ENCODE results near the gene ARHGEF35.
"Not testable (repeated sequence)": the region's sequence is repeated elsewhere in the genome, so short reads cannot be mapped to it uniquely, and the experiment has no call there.

ARHGEF35 gene

GRCh38 chr7:144178380-144179164 is 17.1 kb downstream of the ARHGEF35 start:
- DNase-seq (ENCODE audit: low read depth in 2 of 2): not testable (repeated sequence)

- no peak for DNase-seq (ENCODE audit: low read depth in 2 of 2)
Measured at GRCh38 chr7:144174613-144175012, 21.0 kb downstream of the ARHGEF35 start.

- DNase-seq (ENCODE audit: low read depth in 2 of 2): not testable (repeated sequence)
Measured at GRCh38 chr7:144171594-144172350, 23.9 kb downstream of the ARHGEF35 start.

GRCh38 chr7:144164784-144165183 is 30.8 kb downstream of the ARHGEF35 start:
- no peak for DNase-seq (ENCODE audit: low read depth in 2 of 2)

- no peak for DNase-seq (ENCODE audit: low read depth in 2 of 2)
Measured at GRCh38 chr7:144158861-144159260, 36.8 kb downstream of the ARHGEF35 start.

GRCh38 chr7:144148224-144148827 is 47.3 kb downstream of the ARHGEF35 start:
- no peak for DNase-seq (ENCODE audit: low read depth in 2 of 2)

- no peak for DNase-seq (ENCODE audit: low read depth in 2 of 2)
Measured at GRCh38 chr7:144144426-144144825, 51.2 kb downstream of the ARHGEF35 start.

GRCh38 chr7:144142187-144142586 is 53.4 kb downstream of the ARHGEF35 start:
- no peak for DNase-seq (ENCODE audit: low read depth in 2 of 2)

- DNase-seq (ENCODE audit: low read depth in 2 of 2): no peak
Measured at GRCh38 chr7:144137501-144137900, 58.1 kb downstream of the ARHGEF35 start.
